PC-9 (cell line): ENCODE measurements around the gene LEKR1. TPM values are rescaled to one million over a fixed set of nuclear protein-coding genes. Genes with fewer than 3 reads are reported as not detected.

Source experiments
- Bru-seq: library from RNA; stranded (reverse); fragments of 400-500 nt; gene quantifications from one replicate; lab custom pipeline; 2021; lab: Mats Ljungman, UMichigan
- BruChase-seq, 2 experiments: library from RNA; stranded (reverse); fragments of 400-500 nt; gene quantifications; one replicate each; lab custom pipeline; 2021; lab: Mats Ljungman, UMichigan
- BruUV-seq: library from RNA; stranded (reverse); fragments of 400-500 nt; replicated peaks from 2 replicates; lab custom pipeline; 2021; lab: Mats Ljungman, UMichigan
- CTCF ChIA-PET: fragments of 300-600 bp; sonication (Branson Sonifier 250); formaldehyde crosslinking; loops from one replicate; lab custom pipeline; 2022; ENCODE audit warnings: antibody characterized with exemption; lab: Charles Lee
- POLR2A ChIA-PET: fragments of 300-600 bp; sonication (Branson Sonifier 250); formaldehyde crosslinking; loops from one replicate; lab custom pipeline; 2022; ENCODE audit warnings: antibody characterized with exemption; ENCODE audit not compliant: unreplicated experiment; lab: Charles Lee
- DNase-seq, 2 experiments: peaks; one replicate each; pipeline versions ENCODE4 v3.0.0 to v3.0.0-alpha.2; 2015 to 2022; ENCODE audit warnings: mixed read lengths in 1 of 2
- H2AFZ ChIP-seq: fragments of 200-600 bp; sonication (generic); 2 replicates; pipeline ENCODE4 v1.8.1; 2017; ENCODE audit warnings: antibody characterized with exemption
- H3F3A ChIP-seq: fragments of 200-600 bp; sonication (generic); 2 replicates; pipeline ENCODE4 v1.8.1; 2017; ENCODE audit warnings: antibody characterized with exemption, mild to moderate bottlenecking, low read depth; ENCODE audit not compliant: insufficient read depth
- H3K27ac ChIP-seq: fragments of 200-600 bp; sonication (generic); 2 replicates; pipeline ENCODE4 v1.6.1; 2016; ENCODE audit warnings: mixed run types
- H3K27me3 ChIP-seq: fragments of 200-600 bp; sonication (generic); 2 replicates; pipeline ENCODE4 v1.6.1; 2016; ENCODE audit warnings: low read depth, mixed run types; ENCODE audit not compliant: insufficient read depth
- H3K36me3 ChIP-seq: fragments of 200-600 bp; sonication (generic); 2 replicates; pipeline ENCODE4 v1.6.1; 2016; ENCODE audit warnings: low read depth, mixed run types
- H3K4me1 ChIP-seq: fragments of 200-600 bp; sonication (generic); replicated peaks from 2 replicates; pipeline ENCODE4 v1.6.1; 2016; ENCODE audit warnings: mixed run types; ENCODE audit not compliant: insufficient read depth
- H3K4me2 ChIP-seq: fragments of 200-600 bp; sonication (generic); 2 replicates; pipeline ENCODE4 v1.6.1; 2017; ENCODE audit warnings: mixed run types
- H3K4me3 ChIP-seq: fragments of 200-600 bp; sonication (generic); 2 replicates; pipeline ENCODE4 v1.6.1; 2016; ENCODE audit warnings: mixed run types
- H3K79me2 ChIP-seq: fragments of 200-600 bp; sonication (generic); 2 replicates; pipeline ENCODE4 v1.6.1; 2017; ENCODE audit warnings: low read depth, mixed run types
- H3K9me2 ChIP-seq: fragments of 200-600 bp; sonication (generic); 2 replicates; pipeline ENCODE4 v1.8.1; 2017; ENCODE audit warnings: mild to moderate bottlenecking; ENCODE audit not compliant: insufficient read depth
- H3K9me3 ChIP-seq: fragments of 200-600 bp; sonication (generic); 2 replicates; pipeline ENCODE4 v1.8.1; 2016; ENCODE audit warnings: low read depth; ENCODE audit not compliant: insufficient read depth
- H4K20me1 ChIP-seq: fragments of 200-600 bp; sonication (generic); 2 replicates; pipeline ENCODE4 v1.8.1; 2017; ENCODE audit not compliant: insufficient read depth
- EZH2 ChIP-seq: fragments of 200-600 bp; sonication (generic); IDR thresholded peaks from 2 replicates; pipeline ENCODE4 v1.8.0; 2017; ENCODE audit warnings: antibody characterized with exemption, low read depth
- intact Hi-C: fragments of 100-400 bp; cut with micrococcal nuclease; formaldehyde crosslinking; loops from one replicate; pipeline ENCODE4 v1.10.0; 2022; ENCODE audit not compliant: unreplicated experiment
- long read RNA-seq: library from polyadenylated mRNA; stranded (forward); transcript quantifications from one replicate; pipeline ENCODE4 v2.0.0, GENCODE V29; 2022
- total RNA-seq: library from RNA; stranded (reverse); gene quantifications from 2 replicates; pipeline ENCODE4 v1.2.3, GENCODE V29; 2021
- TF ChIP-seq, protein P1 (sequence below): fragments of 200-600 bp; sonication (generic); conservative IDR thresholded peaks from 2 replicates; pipeline ENCODE4 v1.6.1; 2017; ENCODE audit warnings: mixed run types, antibody characterized with exemption, mild to moderate bottlenecking, moderate library complexity

The LEKR1 gene
- total RNA-seq: 3.2 and 3.9 TPM in 2 replicates
- percentile 49 among the genes with signal in this experiment for Bru-seq, nascent RNA
- BruChase-seq, experiment 1, labeled RNA remaining after a 2-hour chase: percentile 59 among the genes with signal in this experiment
- BruChase-seq, experiment 2, labeled RNA remaining after a 6-hour chase: percentile 38 among the genes with signal in this experiment
- long read RNA-seq, partial matches to known transcripts: 0 of 7 reads
- long read RNA-seq, other reads (novel, unspliced or antisense): 5 of 7 reads

DNA sequence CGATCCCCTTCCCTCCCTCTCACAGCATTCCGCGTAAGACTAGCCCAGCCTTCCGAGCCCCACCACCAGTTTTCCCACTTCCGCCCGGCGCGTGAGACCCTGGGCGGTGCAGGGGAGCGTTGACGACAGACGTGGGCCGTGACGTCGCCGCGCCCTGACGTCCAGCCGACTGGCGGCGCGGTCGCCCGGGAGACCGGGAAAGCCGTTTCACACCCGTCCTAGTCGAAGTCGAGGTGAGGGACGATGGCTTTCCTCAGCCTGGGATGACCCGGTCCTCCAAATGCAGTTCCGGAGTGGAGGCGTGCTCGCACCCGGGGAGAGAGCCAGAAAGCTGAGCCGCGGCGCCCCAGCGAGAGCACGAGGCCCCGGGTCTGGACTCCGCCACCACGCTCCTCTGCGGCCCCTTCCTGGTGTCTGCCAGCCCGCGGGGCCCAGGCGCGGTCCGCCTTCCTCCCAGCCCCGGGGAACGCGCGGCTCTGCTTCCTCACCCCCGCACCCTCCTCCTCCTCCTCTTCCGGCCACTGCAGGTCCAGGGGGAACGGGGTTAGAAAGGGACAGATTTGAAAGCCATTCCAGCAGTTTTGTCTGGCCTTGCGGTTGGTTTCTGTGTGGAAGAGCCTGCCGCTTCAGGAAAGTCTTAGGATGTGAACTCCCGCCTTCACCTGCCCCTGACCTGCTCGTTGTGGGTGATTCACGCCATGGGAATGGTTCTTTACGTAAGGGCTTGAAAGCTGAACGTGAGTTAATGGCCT, at the start of gene LEKR1:
Gene LEKR1 (plus strand): TSS at position 210 of the 752 bp plus-strand sequence. CDS start 2,977 bp downstream, outside the sequence.
- TSS peak; percentile 87 for BruUV-seq
- POLR2A ChIA-PET: interaction anchor here (0.5 to 0.7 kb wide), 3 partner anchors 11 to 271 kb away, joined by 3 to 6 read pairs (median 5); no protein-coding TSS in a partner anchor
- H3K9me3 ChIP-seq: no peaks in the 10 kb centered on the region

GRCh38 chr3:156776871-156777270, 49.3 kb upstream of the LEKR1 start:
- no peak overlapping the region for H3K4me3 ChIP-seq
- BruUV-seq: no TSS peak
- no peaks in the 10 kb centered on the region for H3F3A ChIP-seq
- H3K36me3 ChIP-seq: no peaks in the 10 kb centered on the region
- H3K27ac ChIP-seq: no peak overlapping the region
- H3K4me1 ChIP-seq: peaks cover 7% of the 10 kb centered on the region
- H3K9me2 ChIP-seq: no peaks in the 10 kb centered on the region
- H3K27me3 ChIP-seq: no peaks in the 10 kb centered on the region
- no peak for TF ChIP-seq EZH2
- TF ChIP-seq, protein P1, sequence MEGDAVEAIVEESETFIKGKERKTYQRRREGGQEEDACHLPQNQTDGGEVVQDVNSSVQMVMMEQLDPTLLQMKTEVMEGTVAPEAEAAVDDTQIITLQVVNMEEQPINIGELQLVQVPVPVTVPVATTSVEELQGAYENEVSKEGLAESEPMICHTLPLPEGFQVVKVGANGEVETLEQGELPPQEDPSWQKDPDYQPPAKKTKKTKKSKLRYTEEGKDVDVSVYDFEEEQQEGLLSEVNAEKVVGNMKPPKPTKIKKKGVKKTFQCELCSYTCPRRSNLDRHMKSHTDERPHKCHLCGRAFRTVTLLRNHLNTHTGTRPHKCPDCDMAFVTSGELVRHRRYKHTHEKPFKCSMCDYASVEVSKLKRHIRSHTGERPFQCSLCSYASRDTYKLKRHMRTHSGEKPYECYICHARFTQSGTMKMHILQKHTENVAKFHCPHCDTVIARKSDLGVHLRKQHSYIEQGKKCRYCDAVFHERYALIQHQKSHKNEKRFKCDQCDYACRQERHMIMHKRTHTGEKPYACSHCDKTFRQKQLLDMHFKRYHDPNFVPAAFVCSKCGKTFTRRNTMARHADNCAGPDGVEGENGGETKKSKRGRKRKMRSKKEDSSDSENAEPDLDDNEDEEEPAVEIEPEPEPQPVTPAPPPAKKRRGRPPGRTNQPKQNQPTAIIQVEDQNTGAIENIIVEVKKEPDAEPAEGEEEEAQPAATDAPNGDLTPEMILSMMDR: no peak
- H3K4me2 ChIP-seq: no peak overlapping the region
- DNase-seq: no peak
- H4K20me1 ChIP-seq: no peaks in the 10 kb centered on the region
- POLR2A ChIA-PET: no interaction called here
- intact Hi-C loops: no loop called here
- CTCF ChIA-PET: no interaction called here
- no peaks in the 10 kb centered on the region for H3K9me3 ChIP-seq
- H2AFZ ChIP-seq: no peak overlapping the region
- no peaks in the 10 kb centered on the region for H3K79me2 ChIP-seq

More for the DNA sequence above, at the start of gene LEKR1:
- CTCF ChIA-PET: no interaction called here
- H2AFZ ChIP-seq: peak within 1 kb of the TSS; percentile 72
- TF ChIP-seq, protein P1: no peak; the same call in 1 of the 2 replicates
- peak within 1 kb of the TSS; percentile 100 for H3K27ac ChIP-seq
- H3K36me3 ChIP-seq: no peaks in the 10 kb centered on the region
- intact Hi-C loops: loop anchor here (1.0 kb wide), 5 partner anchors 9 to 304 kb away; partner anchors contain the start of gene TIPARP
- no peaks in the 10 kb centered on the region for H3K27me3 ChIP-seq
- peaks cover 30% of the 10 kb centered on the region for H3K79me2 ChIP-seq
- H3K4me2 ChIP-seq: peak within 1 kb of the TSS; percentile 86
- peaks cover 26% of the 10 kb centered on the region for H3K4me1 ChIP-seq
- H4K20me1 ChIP-seq: no peaks in the 10 kb centered on the region
- peak within 1 kb of the TSS; percentile 63 for H3K4me3 ChIP-seq
- H3K9me2 ChIP-seq: no peaks in the 10 kb centered on the region
- peak; percentile 91 to 98 for DNase-seq
- H3F3A ChIP-seq: peaks cover 39% of the 10 kb centered on the region
